Nephron progenitor cell (in vitro differentiated cells): Measurements from ENCODE around the gene ZNF580.

Source experiments
- DNase-seq: peaks from one replicate; pipeline ENCODE4 v3.0.0; 2021
- H3K27ac Mint-ChIP-seq: 2 replicates; pipeline ENCODE4 v1.8.0; 2021; ENCODE audit warnings: mild to moderate bottlenecking, moderate library complexity, mixed read lengths
- H3K27me3 Mint-ChIP-seq: 2 replicates; pipeline ENCODE4 v1.8.0; 2021; ENCODE audit warnings: mild to moderate bottlenecking, low read depth, mixed read lengths; ENCODE audit not compliant: poor library complexity
- H3K36me3 Mint-ChIP-seq: 2 replicates; pipeline ENCODE4 v1.8.0; 2021; ENCODE audit warnings: low read depth, mixed read lengths
- H3K4me1 Mint-ChIP-seq: 2 replicates; pipeline ENCODE4 v1.8.0; 2021; ENCODE audit warnings: mixed read lengths
- H3K4me3 Mint-ChIP-seq: 2 replicates; pipeline ENCODE4 v1.8.0; 2021; ENCODE audit warnings: mild to moderate bottlenecking, moderate library complexity, mixed read lengths
- H3K9me3 Mint-ChIP-seq: 2 replicates; pipeline ENCODE4 v1.8.0; 2021; ENCODE audit warnings: mild to moderate bottlenecking, moderate library complexity, mixed read lengths
- CTCF ChIP-seq: fragments of 200-600 bp; sonication (generic); IDR thresholded peaks from 2 replicates; pipeline ENCODE4 v1.5.0; 2021; ENCODE audit warnings: antibody characterized with exemption

The ZNF580 gene

GRCh38 chr19:55599842-55600661, 40.8 kb upstream of the ZNF580 start, which contains the start of gene ZNF524:
ZNF524 (plus strand) TSS chr19:55600288; CDS start chr19:55602113, 1,825 bp downstream.
- H3K36me3 Mint-ChIP-seq: peaks cover 41% of the 10 kb centered on the region
- peaks cover 43% of the 10 kb centered on the region for H3K4me1 Mint-ChIP-seq
- peaks cover 10% of the 10 kb centered on the region for H3K9me3 Mint-ChIP-seq
- DNase-seq: peak; percentile 87
- peak within 1 kb of the TSS; percentile 96 for H3K4me3 Mint-ChIP-seq
- H3K27me3 Mint-ChIP-seq: no peaks in the 10 kb centered on the region
- no peak for TF ChIP-seq CTCF
- peak within 1 kb of the TSS; percentile 99 for H3K27ac Mint-ChIP-seq

GRCh38 chr19:55600662-55601028, 40.2 kb upstream of the ZNF580 start:
- Mint-ChIP-seq H3K4me1 (peaks cover 43% of the 10 kb centered on the region), H3K4me3 (peak overlapping the region; percentile 82), H3K27me3 (no peaks in the 10 kb centered on the region), H3K36me3 (peaks cover 35% of the 10 kb centered on the region), H3K27ac (no peak overlapping the region), H3K9me3 (peaks cover 10% of the 10 kb centered on the region)
- no peak for DNase-seq
- TF ChIP-seq CTCF: no peak

DNA sequence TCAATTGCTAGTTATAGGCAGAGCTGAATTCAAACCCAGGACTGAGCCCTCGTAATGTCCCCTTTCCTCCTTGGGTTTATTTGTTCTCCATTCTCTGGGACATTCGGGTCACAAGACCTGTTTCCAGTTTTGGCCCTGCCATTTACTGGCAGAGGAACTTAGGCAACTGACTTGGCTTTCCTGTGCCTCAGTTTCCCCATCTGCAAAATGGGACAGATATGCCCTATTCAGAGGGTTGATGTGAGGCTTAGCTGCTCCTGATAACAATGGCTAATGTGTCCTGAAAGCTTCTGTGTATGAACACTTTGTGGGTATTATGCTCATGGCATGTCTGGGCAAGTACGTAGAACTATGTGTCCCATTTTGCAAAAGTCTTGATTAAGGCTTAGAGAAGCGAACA, 39.7 kb upstream of the ZNF580 start:
- Mint-ChIP-seq H3K4me1 (peaks cover 46% of the 10 kb centered on the region), H3K27ac (peak overlapping the region; percentile 54), H3K36me3 (peaks cover 31% of the 10 kb centered on the region), H3K4me3 (peak overlapping the region; percentile 82), H3K27me3 (no peaks in the 10 kb centered on the region), H3K9me3 (peaks cover 10% of the 10 kb centered on the region)
- no peak for DNase-seq
- TF ChIP-seq CTCF: no peak

GRCh38 chr19:55602104-55603001, 38.4 kb upstream of the ZNF580 start:
- Mint-ChIP-seq H3K4me1 (peaks cover 53% of the 10 kb centered on the region), H3K27ac (no peak overlapping the region), H3K36me3 (peaks cover 27% of the 10 kb centered on the region), H3K9me3 (peaks cover 6% of the 10 kb centered on the region), H3K4me3 (no peak overlapping the region), H3K27me3 (no peaks in the 10 kb centered on the region)
- TF ChIP-seq CTCF: no peak
- no peak for DNase-seq

- no peak for DNase-seq
- no peak overlapping the region for H3K4me3 Mint-ChIP-seq
- H3K9me3 Mint-ChIP-seq: peaks cover 6% of the 10 kb centered on the region
- TF ChIP-seq CTCF: no peak
- H3K27me3 Mint-ChIP-seq: no peaks in the 10 kb centered on the region
- peaks cover 55% of the 10 kb centered on the region for H3K4me1 Mint-ChIP-seq
- H3K27ac Mint-ChIP-seq: no peak overlapping the region
- H3K36me3 Mint-ChIP-seq: peaks cover 29% of the 10 kb centered on the region
Measured at GRCh38 chr19:55603115-55603514, 37.7 kb upstream of the ZNF580 start.
